Liver (tissue), 3 donors: Measurements from ENCODE around the gene MAPK4.

Experiments
- CTCF ChIP-seq: fragments of 150-350 bp; IDR thresholded peaks from 2 replicates; pipeline ENCODE4 v1.5.1; 2017; ENCODE audit warnings: improper control_type of control experiment, low read depth, low read length; ENCODE audit not compliant: missing input control
- HNF4G ChIP-seq: IDR thresholded peaks from 2 replicates; pipeline ENCODE4 v1.6.1; 2016; ENCODE audit warnings: antibody characterized with exemption
- donor health status: healthy.
- donor health status: healthy.

GRCh38 chr18:50675043-50675442 lies 115.2 kb downstream of the MAPK4 start:
- TF ChIP-seq HNF4G (no peak), CTCF (no peak)
